GM19455 (cell line): ENCODE results near the gene ACSF3.

Experiments
- ATAC-seq: cut with Tn5 transposase; IDR thresholded peaks from one replicate; pipeline ENCODE4 v1.9.1; 2021; ENCODE audit not compliant: unreplicated experiment

Gene ACSF3

GRCh38 chr16:89106533-89107202, 13.0 kb downstream of the ACSF3 start:
- ATAC-seq = no peak

- ATAC-seq = no peak
Observed at GRCh38 chr16:89107203-89107582, 13.5 kb downstream of the ACSF3 start.

- ATAC-seq = no peak
Observed at GRCh38 chr16:89108416-89108815, 14.8 kb downstream of the ACSF3 start.

GRCh38 chr16:89110641-89111040, 17.0 kb downstream of the ACSF3 start:
- no peak for ATAC-seq

- no peak for ATAC-seq
Observed at GRCh38 chr16:89111263-89111662, 17.6 kb downstream of the ACSF3 start.

GRCh38 chr16:89112377-89113151, 18.9 kb downstream of the ACSF3 start:
- no peak for ATAC-seq

- no peak for ATAC-seq
Observed at GRCh38 chr16:89113152-89113547, 19.5 kb downstream of the ACSF3 start.

- no peak for ATAC-seq
Observed at GRCh38 chr16:89113661-89114060, 20.0 kb downstream of the ACSF3 start.

GRCh38 chr16:89114159-89114981, 20.7 kb downstream of the ACSF3 start:
- ATAC-seq = no peak

GRCh38 chr16:89115216-89115861, 21.7 kb downstream of the ACSF3 start:
- ATAC-seq = peak; percentile 69

GRCh38 chr16:89116341-89117226, 22.9 kb downstream of the ACSF3 start:
- no peak for ATAC-seq

GRCh38 chr16:89117227-89117974, 23.7 kb downstream of the ACSF3 start:
- ATAC-seq = no peak

- no peak for ATAC-seq
Observed at GRCh38 chr16:89117975-89118289, 24.3 kb downstream of the ACSF3 start.

- ATAC-seq = no peak
Observed at GRCh38 chr16:89118361-89119165, 24.9 kb downstream of the ACSF3 start.

- no peak for ATAC-seq
Observed at GRCh38 chr16:89119166-89119621, 25.5 kb downstream of the ACSF3 start.

- no peak for ATAC-seq
Observed at GRCh38 chr16:89119661-89120141, 26.0 kb downstream of the ACSF3 start.

GRCh38 chr16:89120281-89120680, 26.6 kb downstream of the ACSF3 start:
- ATAC-seq = no peak

GRCh38 chr16:89120921-89121351, 27.3 kb downstream of the ACSF3 start:
- no peak for ATAC-seq
